Transverse colon (tissue), 4 donors: ENCODE measurements around the gene KRT6B. TPM values are rescaled to one million over a fixed set of nuclear protein-coding genes. Genes with fewer than 3 reads are reported as not detected.

Experiments
- DNase-seq: peaks from one replicate; pipeline ENCODE4 v3.0.0-alpha.2; 2019
- H3K27ac ChIP-seq, 4 donors: fragments of 200-600 bp; sonication (generic); 2 replicates each; pipeline ENCODE4 v1.5.1; 2016 to 2018; ENCODE audit warnings: inconsistent platforms in 4 of 4
- H3K27me3 ChIP-seq: fragments of 200-600 bp; sonication (generic); 2 replicates; pipeline ENCODE4 v1.5.1; 2017; ENCODE audit warnings: inconsistent platforms
- H3K36me3 ChIP-seq, 4 donors: fragments of 200-600 bp; sonication (generic); 2 replicates each; pipeline ENCODE4 v1.5.1; 2017 to 2019; ENCODE audit warnings: inconsistent platforms in 4 of 4
- H3K4me1 ChIP-seq, 4 donors: fragments of 200-600 bp; sonication (generic); 2 replicates each; pipeline ENCODE4 v1.5.1; 2017 to 2020; ENCODE audit warnings: inconsistent platforms in 4 of 4
- H3K4me3 ChIP-seq, 4 donors: fragments of 200-600 bp; sonication (generic); 1 replicate in 1 of 4; 2 replicates in 3 of 4; pipeline versions ENCODE4 v1.5.1 to v1.6.1; 2017 to 2019; ENCODE audit warnings: inconsistent platforms in 4 of 4
- H3K9me3 ChIP-seq, 2 donors: fragments of 200-600 bp; sonication (generic); 2 replicates each; pipeline ENCODE4 v1.5.1; 2017 to 2019; ENCODE audit warnings: inconsistent platforms in 2 of 2
- CTCF ChIP-seq, 5 experiments: fragments of 200-600 bp in 3 of 5; fragments of 450-650 bp in 2 of 5; sonication (generic) in 3 of 5; IDR thresholded peaks; 1 replicate in 2 of 5; 2 replicates in 3 of 5; pipeline ENCODE4 v1.5.1; 2016 to 2017; ENCODE audit warnings: antibody characterized with exemption in 5 of 5, inconsistent platforms in 3 of 5, mild to moderate bottlenecking in 2 of 5, moderate library complexity in 1 of 5
- EP300 ChIP-seq: sonication (generic); formaldehyde crosslinking; IDR thresholded peaks from one replicate; pipeline ENCODE4 v1.6.1; 2017; ENCODE audit warnings: antibody characterized with exemption, low read depth
- POLR2A ChIP-seq: fragments of 450-650 bp; IDR thresholded peaks from one replicate; pipeline ENCODE4 v1.6.1; 2016; ENCODE audit warnings: antibody characterized with exemption, mild to moderate bottlenecking, moderate library complexity
- POLR2AphosphoS5 ChIP-seq, 3 donors: sonication (generic); formaldehyde crosslinking; IDR thresholded peaks; one replicate each; pipeline ENCODE4 v1.6.1; 2016; ENCODE audit warnings: antibody characterized with exemption in 3 of 3
- WGBS, 2 donors: methylation state at CpG; one replicate each; pipeline ENCODE4 v1.1.5; 2018; ENCODE audit warnings: low coverage in 1 of 2; 5-methylcytosine and 5-hydroxymethylcytosine counted together
- in situ Hi-C, 4 donors: fragments of 200-750 bp; cut with MboI; loops; one replicate each; pipeline versions ENCODE4 v1.15.0 to v1.15.1; 2017; ENCODE audit warnings: low sequenced_read_pairs in 3 of 4, low pct_ligation_motif_present in 1 of 4, low pct_unique_long_range_greater_than_20kb in 1 of 4
- intact Hi-C: fragments of 100-400 bp; cut with DNase I; formaldehyde crosslinking; loops from one replicate; pipeline ENCODE4 v1.15.1; 2023; ENCODE audit warnings: low total_unique reads
- total RNA-seq, 4 donors: library from RNA; depleted of rRNA; stranded (reverse); fragments of >200 nt; gene quantifications; one replicate each; pipeline ENCODE4 v1.1.0, GENCODE V29; 2016

KRT6B gene
- total RNA-seq, 4 donors from 2014 or later = not detected

- Histone ChIP-seq H3K27me3 (no peaks in the 10 kb centered on the region), H3K9me3 (no peaks in the 10 kb centered on the region), H3K4me1 (peaks cover 0 to 16% (median 6%) of the 10 kb centered on the region in 4 donors), H3K36me3 (no peaks in the 10 kb centered on the region), H3K27ac (no peak overlapping the region), H3K4me3 (no peak overlapping the region)
- in situ Hi-C loops (no loop called here), intact Hi-C loops (no loop called here)
- TF ChIP-seq POLR2AphosphoS5 (IDR thresholded peaks at IDR 0.05) (no peak), EP300 (no peak), POLR2A (no peak), CTCF (IDR thresholded peaks at IDR 0.05) (no peak)
- DNase-seq = no peak
- WGBS, 2 donors = 78% methylated on average over 8 of the region's 8 CpGs; no CpG with 5 or more reads in 1 of the 2 donors
These were observed 12.5 kb downstream of the KRT6B start for GRCh38 chr12:52439420-52439819.

GRCh38 chr12:52438305-52439301 lies 13.3 kb downstream of the KRT6B start:
- intact Hi-C loops = no loop called here
- in situ Hi-C loops = no loop called here
- WGBS, 2 donors = 77% methylated on average over 8 of the region's 8 CpGs; no CpG with 5 or more reads in 1 of the 2 donors

DNA sequence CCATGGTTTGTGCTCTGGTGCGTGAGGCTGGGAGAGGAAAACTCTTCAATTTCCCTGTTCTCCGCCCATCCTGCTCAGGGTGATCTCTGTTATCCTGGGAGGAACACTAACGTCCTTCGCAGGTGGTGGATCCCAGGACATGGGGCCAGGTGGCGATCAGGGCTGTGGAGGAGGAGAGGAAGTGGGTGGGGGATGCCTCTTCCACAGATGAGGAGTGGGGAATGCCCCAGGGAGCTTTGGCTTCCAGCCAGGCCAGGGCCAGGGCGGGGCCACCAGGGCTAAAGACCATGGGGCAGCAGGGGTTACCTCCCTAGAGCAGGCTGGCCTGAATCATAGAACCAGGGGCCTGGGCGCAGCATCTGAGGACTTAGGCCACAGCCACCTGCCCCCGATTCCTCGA lies 14.4 kb downstream of the KRT6B start:
- Histone ChIP-seq H3K27me3 (no peaks in the 10 kb centered on the region), H3K9me3 (no peaks in the 10 kb centered on the region), H3K4me3 (no peak overlapping the region), H3K4me1 (peaks cover 0 to 16% (median 6%) of the 10 kb centered on the region in 4 donors), H3K36me3 (no peaks in the 10 kb centered on the region), H3K27ac (no peak overlapping the region)
- WGBS, 2 donors = 60% methylated on average over 9 of the region's 9 CpGs; no CpG with 5 or more reads in 1 of the 2 donors
- TF ChIP-seq POLR2A (no peak), CTCF (IDR thresholded peaks at IDR 0.05) (no peak), EP300 (no peak), POLR2AphosphoS5 (IDR thresholded peaks at IDR 0.05) (no peak)
- in situ Hi-C loops = no loop called here
- DNase-seq = no peak
- intact Hi-C loops = no loop called here

More at GRCh38 chr12:52438305-52439301, 13.3 kb downstream of the KRT6B start:
- Histone ChIP-seq H3K27me3 (no peaks in the 10 kb centered on the region), H3K9me3 (no peaks in the 10 kb centered on the region), H3K4me1 (peaks cover 0 to 16% (median 6%) of the 10 kb centered on the region in 4 donors), H3K36me3 (no peaks in the 10 kb centered on the region), H3K4me3 (no peak overlapping the region), H3K27ac (no peak overlapping the region)
- DNase-seq = no peak
- TF ChIP-seq POLR2AphosphoS5 (IDR thresholded peaks at IDR 0.05) (no peak), EP300 (no peak), CTCF (IDR thresholded peaks at IDR 0.05) (no peak), POLR2A (no peak)

DNA sequence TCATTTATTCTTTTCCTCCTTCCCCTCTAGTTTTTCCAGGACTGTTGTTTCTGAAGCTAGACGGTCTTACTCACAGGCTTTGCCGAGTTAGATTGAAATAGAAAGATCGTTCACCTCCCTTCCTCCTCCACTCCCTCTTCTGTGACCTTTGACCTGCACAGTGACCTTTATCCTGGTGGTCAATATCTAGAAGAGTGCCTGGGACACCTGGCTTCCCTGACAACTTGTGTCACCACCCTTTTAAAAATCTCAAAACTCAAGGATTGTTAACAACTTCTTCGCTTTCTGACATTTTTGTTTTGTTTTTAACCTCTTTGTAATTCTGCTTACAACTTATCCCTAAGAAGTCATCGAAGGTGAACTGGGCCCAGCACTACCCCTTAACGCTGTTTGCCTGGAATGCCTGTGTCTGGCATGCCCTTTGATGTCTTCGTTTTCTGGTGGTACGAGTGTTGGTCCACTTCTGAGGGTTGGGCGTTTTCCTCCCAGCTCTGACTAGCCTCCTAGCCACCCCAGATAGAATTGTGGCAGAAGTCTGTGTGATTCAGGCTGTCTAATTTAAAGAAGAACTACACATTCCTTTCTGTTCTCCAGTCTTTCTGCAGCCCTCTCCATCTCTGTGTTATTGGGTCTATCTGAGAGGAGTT lies 15.0 kb downstream of the KRT6B start:
- Histone ChIP-seq H3K4me3 (no peak overlapping the region), H3K9me3 (no peaks in the 10 kb centered on the region), H3K27ac (no peak overlapping the region), H3K4me1 (peaks cover 0 to 16% (median 6%) of the 10 kb centered on the region in 4 donors), H3K36me3 (no peaks in the 10 kb centered on the region), H3K27me3 (no peaks in the 10 kb centered on the region)
- in situ Hi-C loops = no loop called here
- 65 to 69% methylated on average over 8 to 9 of the region's 9 CpGs for WGBS, 2 donors
- no peak for DNase-seq
- intact Hi-C loops = no loop called here
- no peak for TF ChIP-seq CTCF (IDR thresholded peaks at IDR 0.05)
- no peak for TF ChIP-seq POLR2A
- no peak for TF ChIP-seq EP300
- TF ChIP-seq POLR2AphosphoS5 (IDR thresholded peaks at IDR 0.05) = no peak
